ENCODE data around the gene MELTF. TPM values are rescaled to one million over a fixed set of nuclear protein-coding genes. Genes with fewer than 3 reads are reported as not detected.

The MELTF gene
- total RNA-seq, 1 experiment from 2014 or later, result 0.07 TPM

DNA sequence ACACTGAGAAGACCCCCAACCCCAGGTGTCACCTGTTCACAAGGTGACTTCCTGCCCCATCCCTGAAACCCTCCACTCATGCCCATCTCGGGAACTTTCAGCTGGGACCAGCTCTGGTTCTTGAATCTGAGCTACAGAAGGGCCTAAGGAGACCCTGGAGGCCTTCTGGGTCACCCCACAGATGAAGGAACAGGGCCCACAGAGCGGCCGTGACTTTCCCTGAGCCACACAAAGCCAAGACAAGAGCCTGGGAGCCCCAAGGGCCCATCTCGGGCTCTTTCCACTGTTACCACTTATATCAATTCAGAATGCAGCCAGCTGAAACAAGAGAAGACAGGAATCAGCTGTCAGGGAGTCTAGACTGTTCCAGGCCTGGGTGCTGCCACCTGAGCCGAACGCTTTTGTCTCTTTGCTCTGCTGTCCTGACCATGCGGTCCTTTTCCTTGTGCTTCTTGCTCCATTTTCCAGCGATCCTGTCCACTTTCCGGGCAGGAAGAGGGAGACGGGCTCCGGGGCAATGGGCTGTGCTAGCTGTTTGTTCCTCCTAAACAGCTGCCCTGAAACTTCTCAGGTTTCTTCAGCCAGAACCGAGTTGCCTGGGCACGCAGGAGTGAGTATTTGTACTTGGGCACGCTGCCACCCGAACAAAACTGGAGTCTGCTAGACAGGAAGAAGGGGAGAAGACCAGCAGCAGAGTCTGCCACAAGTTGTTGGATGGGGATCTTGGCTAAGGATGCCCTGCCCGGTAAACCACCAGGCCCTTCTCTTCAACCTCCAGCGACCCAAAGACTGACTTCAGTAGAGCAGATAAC is 33.0 kb downstream of the MELTF start:
- Histone ChIP-seq H3K27me3 (ENCODE audit: low read length) (no peaks in the 10 kb centered on the region), H3K4me3 (ENCODE audit: low read length) (no peak overlapping the region), H4K20me1 (ENCODE audit: insufficient read depth, low read depth, low read length) (no peaks in the 10 kb centered on the region), H3K36me3 (ENCODE audit: insufficient read depth, low read length) (no peaks in the 10 kb centered on the region), H3K9me3 (ENCODE audit: low read length) (no peaks in the 10 kb centered on the region), H2AFZ (ENCODE audit: low read length) (no peak overlapping the region), H3K9ac (ENCODE audit: low read length) (no peak overlapping the region), H3K4me1 (ENCODE audit: low read length) (peaks cover 1% of the 10 kb centered on the region), H3K9me2 (replicated peaks; ENCODE audit: insufficient read depth, low read length) (no peaks in the 10 kb centered on the region), H3K4me2 (ENCODE audit: low read depth, low read length, poor library complexity, severe bottlenecking) (no peak overlapping the region), H3K27ac (ENCODE audit: low read length) (no peak overlapping the region), H3K79me2 (ENCODE audit: low read length) (no peaks in the 10 kb centered on the region)
- DNase-seq, result no peak

DNA sequence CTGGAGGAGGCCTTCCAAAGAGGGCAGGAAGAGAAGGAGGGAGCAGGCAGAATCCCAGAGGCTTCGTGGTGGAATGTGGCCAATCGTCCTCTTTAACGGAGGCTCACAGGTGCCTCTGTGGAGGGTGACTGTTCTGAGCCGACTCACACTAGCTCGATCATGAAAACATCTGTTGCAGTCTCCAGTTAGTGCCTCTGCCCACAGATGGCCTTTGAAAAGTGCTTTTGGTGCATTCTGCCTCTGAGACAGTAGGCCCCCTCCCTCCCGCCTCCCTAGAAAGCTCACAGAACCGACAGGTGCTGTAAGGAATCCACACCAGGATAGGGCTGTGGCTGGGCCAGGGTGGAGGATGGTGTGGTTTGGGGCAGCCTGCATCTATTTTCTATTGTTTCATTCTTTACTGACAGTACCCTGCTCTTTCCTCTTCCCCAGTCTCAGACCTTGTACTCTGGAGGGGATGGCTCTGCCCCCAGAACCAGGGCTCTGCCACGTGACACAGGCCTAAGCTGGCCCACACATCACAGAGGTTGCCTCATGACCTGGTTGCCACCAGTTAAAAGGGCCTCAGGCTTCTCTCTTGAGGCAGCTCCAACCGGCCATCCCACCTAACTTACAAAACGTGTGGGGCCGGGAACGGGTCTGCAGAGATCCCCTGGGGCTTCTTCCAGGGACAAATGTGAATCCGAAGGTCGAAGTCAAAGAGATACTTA is 33.8 kb downstream of the MELTF start:
- Histone ChIP-seq H3K9me3 (ENCODE audit: low read length) (no peaks in the 10 kb centered on the region), H2AFZ (ENCODE audit: low read length) (no peak overlapping the region), H3K27me3 (ENCODE audit: low read length) (no peaks in the 10 kb centered on the region), H3K36me3 (ENCODE audit: insufficient read depth, low read length) (no peaks in the 10 kb centered on the region), H3K27ac (ENCODE audit: low read length) (no peak overlapping the region), H4K20me1 (ENCODE audit: insufficient read depth, low read depth, low read length) (no peaks in the 10 kb centered on the region), H3K9me2 (replicated peaks; ENCODE audit: insufficient read depth, low read length) (no peaks in the 10 kb centered on the region), H3K4me1 (ENCODE audit: low read length) (no peaks in the 10 kb centered on the region), H3K9ac (ENCODE audit: low read length) (no peak overlapping the region), H3K4me2 (ENCODE audit: low read depth, low read length, poor library complexity, severe bottlenecking) (no peak overlapping the region), H3K79me2 (ENCODE audit: low read length) (no peaks in the 10 kb centered on the region), H3K4me3 (ENCODE audit: low read length) (no peak overlapping the region)
- no peak for DNase-seq

DNA sequence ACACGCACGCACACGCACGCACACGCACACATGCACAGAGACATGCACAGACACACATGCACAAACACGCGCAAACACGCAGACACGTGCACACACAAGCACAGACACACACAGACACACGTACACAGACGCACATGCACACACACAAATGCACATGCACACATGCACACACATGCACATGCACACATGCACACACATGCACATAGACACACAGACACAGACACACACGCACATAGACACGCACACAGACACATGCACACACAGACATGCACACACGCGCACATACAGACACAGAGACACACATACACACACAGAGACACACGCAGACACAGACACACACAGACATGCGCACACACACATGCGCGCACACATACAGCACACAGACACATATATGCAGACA is 34.6 kb downstream of the MELTF start:
- DNase-seq, result no peak
- no peaks in the 10 kb centered on the region for H3K4me1 ChIP-seq (ENCODE audit: low read length)
- H3K4me3 ChIP-seq (ENCODE audit: low read length), result no peak overlapping the region
- no peak overlapping the region for H2AFZ ChIP-seq (ENCODE audit: low read length)
- no peaks in the 10 kb centered on the region for H4K20me1 ChIP-seq (ENCODE audit: insufficient read depth, low read depth, low read length)
- H3K36me3 ChIP-seq (ENCODE audit: insufficient read depth, low read length), result no peaks in the 10 kb centered on the region
- no peaks in the 10 kb centered on the region for H3K9me3 ChIP-seq (ENCODE audit: low read length)
- H3K9ac ChIP-seq (ENCODE audit: low read length), result no peak overlapping the region
- no peaks in the 10 kb centered on the region for H3K27me3 ChIP-seq (ENCODE audit: low read length)
- H3K4me2 ChIP-seq (ENCODE audit: low read depth, low read length, poor library complexity, severe bottlenecking), result no peak overlapping the region
- no peaks in the 10 kb centered on the region for H3K79me2 ChIP-seq (ENCODE audit: low read length)
- H3K9me2 ChIP-seq (replicated peaks; ENCODE audit: insufficient read depth, low read length), result no peaks in the 10 kb centered on the region
- H3K27ac ChIP-seq (ENCODE audit: low read length), result no peak overlapping the region

DNA sequence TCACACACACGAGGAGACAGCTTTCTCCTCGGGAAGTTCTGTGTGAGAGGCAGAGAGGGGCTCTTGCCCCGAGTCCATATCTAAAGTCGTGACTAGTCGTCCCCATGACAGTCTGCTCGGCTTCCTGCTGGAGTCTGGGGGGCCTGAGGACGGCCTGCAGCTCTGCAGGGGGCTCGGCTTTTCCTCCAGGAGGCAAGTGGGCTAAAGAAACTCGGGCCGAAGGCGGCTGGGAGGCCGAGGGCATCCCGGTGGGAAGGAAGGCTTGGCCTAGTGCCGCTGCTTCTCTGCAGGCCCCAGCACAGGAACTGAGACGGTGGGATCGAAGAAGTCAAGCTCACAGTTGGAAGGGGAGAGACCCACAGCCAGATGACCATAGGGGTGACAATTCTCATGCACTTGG is 35.6 kb downstream of the MELTF start:
- Histone ChIP-seq H3K4me1 (ENCODE audit: low read length) (no peaks in the 10 kb centered on the region), H3K9ac (ENCODE audit: low read length) (no peak overlapping the region), H3K9me2 (replicated peaks; ENCODE audit: insufficient read depth, low read length) (no peaks in the 10 kb centered on the region), H3K4me2 (ENCODE audit: low read depth, low read length, poor library complexity, severe bottlenecking) (no peak overlapping the region), H3K79me2 (ENCODE audit: low read length) (no peaks in the 10 kb centered on the region), H3K36me3 (ENCODE audit: insufficient read depth, low read length) (no peaks in the 10 kb centered on the region), H3K4me3 (ENCODE audit: low read length) (no peak overlapping the region), H3K27ac (ENCODE audit: low read length) (no peak overlapping the region), H3K9me3 (ENCODE audit: low read length) (no peaks in the 10 kb centered on the region), H3K27me3 (ENCODE audit: low read length) (no peaks in the 10 kb centered on the region), H2AFZ (ENCODE audit: low read length) (no peak overlapping the region), H4K20me1 (ENCODE audit: insufficient read depth, low read depth, low read length) (no peaks in the 10 kb centered on the region)
- DNase-seq, result no peak

DNA sequence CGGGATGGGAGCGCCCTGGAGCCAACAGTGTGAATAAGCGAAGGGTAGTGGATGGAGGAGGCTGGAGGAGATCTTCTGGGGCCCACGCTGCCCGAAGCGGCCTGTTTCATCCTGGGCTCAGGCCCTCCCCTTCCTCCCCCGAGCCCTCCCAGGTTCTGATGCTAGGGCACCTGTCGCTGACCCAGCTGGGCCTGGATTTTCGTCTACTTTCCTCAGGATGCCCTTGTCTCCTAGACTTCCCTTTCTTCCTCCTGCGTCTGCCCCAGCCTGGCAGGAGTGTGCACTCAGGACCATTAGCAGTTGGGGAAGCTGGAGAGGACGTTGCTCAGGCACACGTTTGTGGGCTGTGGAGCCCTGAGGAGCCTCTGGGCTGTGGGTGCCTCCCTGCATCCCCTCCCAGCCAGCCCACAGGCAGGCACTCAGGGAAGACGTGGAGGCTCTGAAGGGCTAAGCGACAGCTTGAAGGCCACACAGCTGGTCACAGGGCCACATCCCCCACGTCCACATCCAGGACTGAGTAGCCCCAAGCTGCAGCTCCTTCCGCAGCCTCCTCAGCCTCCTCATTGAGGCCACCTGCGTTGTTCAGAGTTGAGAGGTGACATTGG is 37.1 kb downstream of the MELTF start:
- no peaks in the 10 kb centered on the region for H3K4me1 ChIP-seq (ENCODE audit: low read length)
- H3K9ac ChIP-seq (ENCODE audit: low read length), result no peak overlapping the region

DNA sequence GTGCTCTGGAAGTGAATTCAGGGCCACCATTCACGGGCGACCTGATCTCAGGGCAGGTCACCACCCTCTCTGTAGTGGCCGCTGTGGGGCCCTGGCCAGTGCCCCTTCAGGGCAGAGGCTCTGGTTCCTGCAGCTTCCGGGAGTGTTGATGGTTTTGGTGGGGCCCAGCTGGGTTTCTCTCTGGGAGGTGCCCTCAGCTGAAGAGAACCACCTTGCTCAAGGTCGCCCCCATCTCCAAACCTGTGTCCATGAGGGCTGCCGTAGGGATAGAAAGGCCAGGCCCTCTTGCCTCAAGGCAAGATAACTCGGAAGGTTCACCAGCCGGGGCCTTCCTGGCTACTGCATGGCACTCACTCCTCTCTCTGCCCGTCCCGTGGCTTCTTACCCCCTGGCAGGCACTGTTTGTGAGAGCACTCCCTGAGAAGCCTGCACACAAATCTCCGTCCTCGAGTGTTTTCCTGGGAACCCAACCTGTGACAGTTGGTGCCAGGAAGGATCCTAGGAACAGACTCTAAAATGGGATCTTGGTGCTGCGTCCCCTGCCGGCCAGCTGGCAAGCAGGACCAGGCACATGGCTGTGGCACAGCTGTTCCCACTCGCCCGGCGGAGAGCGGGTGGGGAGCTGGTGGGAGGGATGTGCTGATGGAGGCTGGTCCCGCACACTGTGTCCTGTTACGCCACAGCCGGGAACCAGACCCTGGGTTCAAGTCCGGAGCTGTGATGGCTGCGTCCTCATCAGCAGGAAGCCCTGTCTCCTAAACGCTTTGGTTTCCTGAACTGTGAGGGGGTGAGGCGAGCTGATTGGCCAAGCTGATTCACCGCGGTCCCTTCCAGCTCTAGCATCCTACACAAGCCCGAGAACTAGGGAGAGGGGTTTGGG is 37.8 kb downstream of the MELTF start:
- Histone ChIP-seq H3K4me1 (ENCODE audit: low read length) (no peaks in the 10 kb centered on the region), H3K4me3 (ENCODE audit: low read length) (no peak overlapping the region), H3K79me2 (ENCODE audit: low read length) (no peaks in the 10 kb centered on the region), H3K4me2 (ENCODE audit: low read depth, low read length, poor library complexity, severe bottlenecking) (no peak overlapping the region), H3K9me3 (ENCODE audit: low read length) (no peaks in the 10 kb centered on the region), H4K20me1 (ENCODE audit: insufficient read depth, low read depth, low read length) (no peaks in the 10 kb centered on the region), H3K9me2 (replicated peaks; ENCODE audit: insufficient read depth, low read length) (no peaks in the 10 kb centered on the region), H2AFZ (ENCODE audit: low read length) (no peak overlapping the region), H3K36me3 (ENCODE audit: insufficient read depth, low read length) (no peaks in the 10 kb centered on the region), H3K27ac (ENCODE audit: low read length) (no peak overlapping the region), H3K9ac (ENCODE audit: low read length) (no peak overlapping the region), H3K27me3 (ENCODE audit: low read length) (no peaks in the 10 kb centered on the region)
- no peak for DNase-seq

More for the DNA sequence above, 37.1 kb downstream of the MELTF start:
- Histone ChIP-seq H3K9me2 (replicated peaks; ENCODE audit: insufficient read depth, low read length) (no peaks in the 10 kb centered on the region), H3K4me2 (ENCODE audit: low read depth, low read length, poor library complexity, severe bottlenecking) (no peak overlapping the region), H3K79me2 (ENCODE audit: low read length) (no peaks in the 10 kb centered on the region), H3K27ac (ENCODE audit: low read length) (no peak overlapping the region), H4K20me1 (ENCODE audit: insufficient read depth, low read depth, low read length) (no peaks in the 10 kb centered on the region), H2AFZ (ENCODE audit: low read length) (no peak overlapping the region), H3K27me3 (ENCODE audit: low read length) (no peaks in the 10 kb centered on the region), H3K36me3 (ENCODE audit: insufficient read depth, low read length) (no peaks in the 10 kb centered on the region), H3K4me3 (ENCODE audit: low read length) (no peak overlapping the region), H3K9me3 (ENCODE audit: low read length) (no peaks in the 10 kb centered on the region)
- no peak for DNase-seq

DNA sequence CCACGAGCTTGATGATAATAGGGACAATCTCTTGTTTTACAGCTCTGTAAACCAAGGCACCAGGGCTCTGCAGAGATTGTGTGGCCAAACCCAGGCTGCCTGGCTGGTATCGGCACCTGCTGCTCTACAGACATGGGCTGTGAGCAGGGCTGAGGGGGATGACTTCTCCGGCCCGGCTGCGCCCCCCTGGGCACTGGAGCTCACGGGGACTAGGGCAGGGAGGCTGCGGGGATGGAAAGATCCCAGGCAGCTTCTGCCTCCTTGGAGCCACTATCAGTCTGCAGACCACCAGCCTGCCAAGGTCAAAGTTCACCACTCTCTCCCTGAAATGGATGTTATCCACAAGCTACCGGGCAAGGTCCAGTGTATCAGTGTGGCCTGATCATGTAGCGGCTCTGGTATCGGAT is 39.0 kb downstream of the MELTF start:
- no peaks in the 10 kb centered on the region for H3K27me3 ChIP-seq (ENCODE audit: low read length)
- H3K4me3 ChIP-seq (ENCODE audit: low read length), result no peak overlapping the region
- no peaks in the 10 kb centered on the region for H3K36me3 ChIP-seq (ENCODE audit: insufficient read depth, low read length)
- no peak for DNase-seq
- no peak overlapping the region for H3K4me2 ChIP-seq (ENCODE audit: low read depth, low read length, poor library complexity, severe bottlenecking)
- peaks cover 5% of the 10 kb centered on the region; the same call in 1 of the 2 replicates for H3K4me1 ChIP-seq (ENCODE audit: low read length)
- no peak overlapping the region for H2AFZ ChIP-seq (ENCODE audit: low read length)
- no peak overlapping the region for H3K27ac ChIP-seq (ENCODE audit: low read length)
- no peaks in the 10 kb centered on the region for H4K20me1 ChIP-seq (ENCODE audit: insufficient read depth, low read depth, low read length)
- no peaks in the 10 kb centered on the region for H3K9me3 ChIP-seq (ENCODE audit: low read length)
- H3K9me2 ChIP-seq (replicated peaks; ENCODE audit: insufficient read depth, low read length), result no peaks in the 10 kb centered on the region
- H3K9ac ChIP-seq (ENCODE audit: low read length), result no peak overlapping the region
- H3K79me2 ChIP-seq (ENCODE audit: low read length), result no peaks in the 10 kb centered on the region
